ENCODE results near the gene NDUFA3.
A peak's percentile ranks its signal among the peaks of the same experiment; 100 is the strongest.

Gene NDUFA3

DNA sequence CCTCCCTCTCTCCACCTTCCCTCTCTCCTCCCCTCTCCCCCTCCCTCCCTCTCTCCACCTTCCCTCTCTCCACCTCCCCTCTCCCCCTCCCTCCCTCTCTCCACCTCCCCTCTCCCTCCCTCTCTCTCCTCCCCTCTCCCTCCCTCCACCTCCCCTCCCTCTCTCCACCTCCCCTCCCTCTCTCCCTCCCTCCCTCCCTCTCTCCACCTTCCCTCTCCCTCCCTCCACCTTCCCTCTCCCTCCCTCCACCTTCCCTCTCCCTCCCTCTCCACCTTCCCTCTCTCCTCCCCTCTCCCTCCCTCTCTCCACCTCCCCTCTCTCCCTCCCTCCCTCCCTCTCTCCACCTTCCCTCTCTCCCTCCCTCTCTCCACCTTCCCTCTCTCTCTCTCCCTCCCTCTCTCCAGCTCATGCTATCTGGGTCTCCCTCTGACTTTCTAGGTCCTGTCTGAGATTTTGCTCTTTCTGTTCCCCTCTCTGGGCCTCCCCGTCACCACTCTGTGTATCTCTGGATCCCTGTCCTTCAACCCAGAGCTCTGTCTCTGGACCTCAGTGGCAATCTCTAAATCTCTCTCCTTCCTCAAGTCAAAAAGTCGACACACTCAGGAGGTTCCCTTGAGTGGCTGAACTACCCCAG lies 31.4 kb downstream of the NDUFA3 start:
- ATAC-seq = no peak

DNA sequence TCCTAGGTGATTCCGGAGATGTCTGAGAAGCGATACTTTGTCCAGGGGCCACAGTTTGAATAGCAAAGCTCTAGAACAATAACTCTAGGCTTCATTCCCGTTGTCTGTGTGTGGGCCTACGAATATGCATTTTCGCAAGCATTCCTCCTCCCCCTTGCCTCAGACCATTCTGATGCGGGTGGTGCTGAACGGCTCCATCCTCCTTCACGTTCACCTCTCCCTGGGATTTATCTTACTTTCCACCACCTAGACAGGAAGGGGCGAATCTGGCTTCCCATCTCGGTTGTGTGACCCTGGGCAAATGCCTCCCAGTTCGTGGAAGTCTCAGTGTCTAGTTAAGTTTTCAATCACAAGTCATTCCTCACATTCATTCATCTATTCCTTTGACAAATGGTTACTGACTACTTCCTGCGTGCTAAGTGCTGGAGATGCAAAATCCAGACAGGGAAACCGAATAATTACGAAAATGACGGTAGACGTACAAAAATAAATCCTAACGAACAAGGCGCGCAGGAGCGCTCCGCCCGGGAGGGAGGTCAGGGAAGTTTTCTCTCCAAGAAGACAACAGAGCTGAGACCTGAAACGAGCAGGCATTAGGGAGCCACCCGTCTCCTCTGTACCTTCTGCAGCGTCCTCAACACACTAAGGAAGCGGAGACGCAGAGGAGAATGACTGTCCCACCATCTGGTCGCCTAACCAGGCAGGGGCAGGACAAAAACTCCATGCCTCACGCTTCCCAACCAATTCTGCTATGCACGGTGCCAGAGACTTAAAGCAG lies 33.6 kb downstream of the NDUFA3 start:
- TF ChIP-seq, protein P1, sequence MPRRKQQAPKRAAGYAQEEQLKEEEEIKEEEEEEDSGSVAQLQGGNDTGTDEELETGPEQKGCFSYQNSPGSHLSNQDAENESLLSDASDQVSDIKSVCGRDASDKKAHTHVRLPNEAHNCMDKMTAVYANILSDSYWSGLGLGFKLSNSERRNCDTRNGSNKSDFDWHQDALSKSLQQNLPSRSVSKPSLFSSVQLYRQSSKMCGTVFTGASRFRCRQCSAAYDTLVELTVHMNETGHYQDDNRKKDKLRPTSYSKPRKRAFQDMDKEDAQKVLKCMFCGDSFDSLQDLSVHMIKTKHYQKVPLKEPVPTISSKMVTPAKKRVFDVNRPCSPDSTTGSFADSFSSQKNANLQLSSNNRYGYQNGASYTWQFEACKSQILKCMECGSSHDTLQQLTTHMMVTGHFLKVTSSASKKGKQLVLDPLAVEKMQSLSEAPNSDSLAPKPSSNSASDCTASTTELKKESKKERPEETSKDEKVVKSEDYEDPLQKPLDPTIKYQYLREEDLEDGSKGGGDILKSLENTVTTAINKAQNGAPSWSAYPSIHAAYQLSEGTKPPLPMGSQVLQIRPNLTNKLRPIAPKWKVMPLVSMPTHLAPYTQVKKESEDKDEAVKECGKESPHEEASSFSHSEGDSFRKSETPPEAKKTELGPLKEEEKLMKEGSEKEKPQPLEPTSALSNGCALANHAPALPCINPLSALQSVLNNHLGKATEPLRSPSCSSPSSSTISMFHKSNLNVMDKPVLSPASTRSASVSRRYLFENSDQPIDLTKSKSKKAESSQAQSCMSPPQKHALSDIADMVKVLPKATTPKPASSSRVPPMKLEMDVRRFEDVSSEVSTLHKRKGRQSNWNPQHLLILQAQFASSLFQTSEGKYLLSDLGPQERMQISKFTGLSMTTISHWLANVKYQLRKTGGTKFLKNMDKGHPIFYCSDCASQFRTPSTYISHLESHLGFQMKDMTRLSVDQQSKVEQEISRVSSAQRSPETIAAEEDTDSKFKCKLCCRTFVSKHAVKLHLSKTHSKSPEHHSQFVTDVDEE (CRISPR knock-in tag; IDR thresholded peaks at IDR 0.05) = no peak
- TF ChIP-seq OSR1 (CRISPR knock-in tag; IDR thresholded peaks at IDR 0.05) (no peak), TOX (CRISPR knock-in tag; IDR thresholded peaks at IDR 0.05; ENCODE audit: borderline replicate concordance) (no peak), ESRRG (CRISPR knock-in tag; IDR thresholded peaks at IDR 0.05) (no peak), SNAI2 (CRISPR knock-in tag; IDR thresholded peaks at IDR 0.05) (no peak), GLIS3 (CRISPR knock-in tag; IDR thresholded peaks at IDR 0.05) (no peak), ZFP30 (CRISPR knock-in tag; IDR thresholded peaks at IDR 0.05) (no peak), CSDC2 (CRISPR knock-in tag; IDR thresholded peaks at IDR 0.05) (no peak), ISL1 (CRISPR knock-in tag; IDR thresholded peaks at IDR 0.05) (no peak), RARB (CRISPR knock-in tag; IDR thresholded peaks at IDR 0.05) (no peak), ZNF565 (CRISPR knock-in tag; conservative IDR thresholded peaks at IDR 0.05; ENCODE audit: low read depth) (no peak)
- TF ChIP-seq, protein P2, sequence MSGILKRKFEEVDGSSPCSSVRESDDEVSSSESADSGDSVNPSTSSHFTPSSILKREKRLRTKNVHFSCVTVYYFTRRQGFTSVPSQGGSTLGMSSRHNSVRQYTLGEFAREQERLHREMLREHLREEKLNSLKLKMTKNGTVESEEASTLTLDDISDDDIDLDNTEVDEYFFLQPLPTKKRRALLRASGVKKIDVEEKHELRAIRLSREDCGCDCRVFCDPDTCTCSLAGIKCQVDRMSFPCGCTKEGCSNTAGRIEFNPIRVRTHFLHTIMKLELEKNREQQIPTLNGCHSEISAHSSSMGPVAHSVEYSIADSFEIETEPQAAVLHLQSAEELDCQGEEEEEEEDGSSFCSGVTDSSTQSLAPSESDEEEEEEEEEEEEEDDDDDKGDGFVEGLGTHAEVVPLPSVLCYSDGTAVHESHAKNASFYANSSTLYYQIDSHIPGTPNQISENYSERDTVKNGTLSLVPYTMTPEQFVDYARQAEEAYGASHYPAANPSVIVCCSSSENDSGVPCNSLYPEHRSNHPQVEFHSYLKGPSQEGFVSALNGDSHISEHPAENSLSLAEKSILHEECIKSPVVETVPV (CRISPR knock-in tag; IDR thresholded peaks at IDR 0.05) = no peak
- peak; percentile 4 for ATAC-seq

More for the DNA sequence above, 31.4 kb downstream of the NDUFA3 start:
- TF ChIP-seq TOX (CRISPR knock-in tag; IDR thresholded peaks at IDR 0.05; ENCODE audit: borderline replicate concordance) (no peak), ZNF565 (CRISPR knock-in tag; conservative IDR thresholded peaks at IDR 0.05; ENCODE audit: low read depth) (no peak), ZFP3 (CRISPR knock-in tag; IDR thresholded peaks at IDR 0.05) (no peak)

DNA sequence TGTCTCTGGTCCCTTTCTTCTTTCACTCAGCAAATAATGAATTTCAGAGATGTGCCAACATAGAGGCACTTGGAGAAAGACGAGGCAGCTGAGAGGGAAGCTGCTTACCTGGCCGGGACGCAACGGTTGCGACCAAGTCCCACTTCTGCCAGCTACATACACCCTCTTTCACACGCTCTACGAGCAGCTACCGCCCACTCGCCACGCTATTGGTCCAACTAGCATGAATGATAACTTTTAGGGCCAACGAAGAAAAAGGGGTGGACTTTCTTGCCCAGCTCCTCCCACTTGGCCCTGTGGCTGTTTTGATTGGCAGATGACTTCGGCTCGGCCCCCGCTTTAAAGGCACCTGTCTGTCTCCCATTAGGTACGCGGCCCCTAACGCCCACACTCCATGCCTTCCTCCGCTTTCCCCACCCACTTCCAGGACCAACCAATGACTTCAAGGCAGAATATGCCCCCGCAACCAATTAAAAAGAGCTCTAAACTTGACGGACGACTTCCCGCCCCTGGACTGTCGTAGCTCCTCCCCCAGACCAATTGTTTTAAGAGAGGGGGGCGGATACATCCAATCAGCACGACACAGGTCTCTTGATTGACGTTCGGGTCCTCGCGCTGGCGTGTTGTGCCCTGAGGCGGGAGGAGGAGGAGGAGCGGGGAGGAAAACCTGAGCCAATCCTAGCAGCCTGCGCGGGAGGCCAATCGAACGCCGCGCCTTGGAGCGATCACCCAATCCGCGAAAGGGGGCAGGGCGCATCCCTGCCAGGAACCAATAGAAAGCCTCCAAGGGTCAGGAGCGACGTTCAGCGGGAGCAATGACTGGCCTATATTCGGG lies 34.4 kb downstream of the NDUFA3 start:
- peak; percentile 90 for ATAC-seq
- TF ChIP-seq ZNF565 (CRISPR knock-in tag; conservative IDR thresholded peaks at IDR 0.05; ENCODE audit: low read depth) = no peak
- no peak for TF ChIP-seq ARNTL (CRISPR knock-in tag; IDR thresholded peaks at IDR 0.05; ENCODE audit: borderline replicate concordance, low read depth)
- no peak for TF ChIP-seq CSDC2 (CRISPR knock-in tag; IDR thresholded peaks at IDR 0.05)
- TF ChIP-seq, protein P3, sequence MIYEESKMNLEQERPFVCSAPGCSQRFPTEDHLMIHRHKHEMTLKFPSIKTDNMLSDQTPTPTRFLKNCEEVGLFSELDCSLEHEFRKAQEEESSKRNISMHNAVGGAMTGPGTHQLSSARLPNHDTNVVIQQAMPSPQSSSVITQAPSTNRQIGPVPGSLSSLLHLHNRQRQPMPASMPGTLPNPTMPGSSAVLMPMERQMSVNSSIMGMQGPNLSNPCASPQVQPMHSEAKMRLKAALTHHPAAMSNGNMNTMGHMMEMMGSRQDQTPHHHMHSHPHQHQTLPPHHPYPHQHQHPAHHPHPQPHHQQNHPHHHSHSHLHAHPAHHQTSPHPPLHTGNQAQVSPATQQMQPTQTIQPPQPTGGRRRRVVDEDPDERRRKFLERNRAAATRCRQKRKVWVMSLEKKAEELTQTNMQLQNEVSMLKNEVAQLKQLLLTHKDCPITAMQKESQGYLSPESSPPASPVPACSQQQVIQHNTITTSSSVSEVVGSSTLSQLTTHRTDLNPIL (CRISPR knock-in tag; IDR thresholded peaks at IDR 0.05; ENCODE audit: low read depth) = no peak
- no peak for TF ChIP-seq BACH2 (CRISPR knock-in tag; IDR thresholded peaks at IDR 0.05; ENCODE audit: borderline replicate concordance)
- TF ChIP-seq, protein P1 (CRISPR knock-in tag; IDR thresholded peaks at IDR 0.05) = no peak; the same call in 1 of the 2 replicates
- TF ChIP-seq ZFP3 (CRISPR knock-in tag; IDR thresholded peaks at IDR 0.05) = no peak
- TF ChIP-seq GLIS3 (CRISPR knock-in tag; IDR thresholded peaks at IDR 0.05) = no peak
- TF ChIP-seq, protein P4, sequence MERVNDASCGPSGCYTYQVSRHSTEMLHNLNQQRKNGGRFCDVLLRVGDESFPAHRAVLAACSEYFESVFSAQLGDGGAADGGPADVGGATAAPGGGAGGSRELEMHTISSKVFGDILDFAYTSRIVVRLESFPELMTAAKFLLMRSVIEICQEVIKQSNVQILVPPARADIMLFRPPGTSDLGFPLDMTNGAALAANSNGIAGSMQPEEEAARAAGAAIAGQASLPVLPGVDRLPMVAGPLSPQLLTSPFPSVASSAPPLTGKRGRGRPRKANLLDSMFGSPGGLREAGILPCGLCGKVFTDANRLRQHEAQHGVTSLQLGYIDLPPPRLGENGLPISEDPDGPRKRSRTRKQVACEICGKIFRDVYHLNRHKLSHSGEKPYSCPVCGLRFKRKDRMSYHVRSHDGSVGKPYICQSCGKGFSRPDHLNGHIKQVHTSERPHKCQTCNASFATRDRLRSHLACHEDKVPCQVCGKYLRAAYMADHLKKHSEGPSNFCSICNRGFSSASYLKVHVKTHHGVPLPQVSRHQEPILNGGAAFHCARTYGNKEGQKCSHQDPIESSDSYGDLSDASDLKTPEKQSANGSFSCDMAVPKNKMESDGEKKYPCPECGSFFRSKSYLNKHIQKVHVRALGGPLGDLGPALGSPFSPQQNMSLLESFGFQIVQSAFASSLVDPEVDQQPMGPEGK (CRISPR knock-in tag; IDR thresholded peaks at IDR 0.05; ENCODE audit: borderline replicate concordance) = no peak
- no peak for TF ChIP-seq ZC3H10 (CRISPR knock-in tag; IDR thresholded peaks at IDR 0.05)
- TF ChIP-seq ZNF8 (CRISPR knock-in tag; IDR thresholded peaks at IDR 0.05) = no peak
- TF ChIP-seq OSR1 (CRISPR knock-in tag; IDR thresholded peaks at IDR 0.05) = no peak
- no peak for TF ChIP-seq ISL1 (CRISPR knock-in tag; IDR thresholded peaks at IDR 0.05)
- TF ChIP-seq, protein P5, sequence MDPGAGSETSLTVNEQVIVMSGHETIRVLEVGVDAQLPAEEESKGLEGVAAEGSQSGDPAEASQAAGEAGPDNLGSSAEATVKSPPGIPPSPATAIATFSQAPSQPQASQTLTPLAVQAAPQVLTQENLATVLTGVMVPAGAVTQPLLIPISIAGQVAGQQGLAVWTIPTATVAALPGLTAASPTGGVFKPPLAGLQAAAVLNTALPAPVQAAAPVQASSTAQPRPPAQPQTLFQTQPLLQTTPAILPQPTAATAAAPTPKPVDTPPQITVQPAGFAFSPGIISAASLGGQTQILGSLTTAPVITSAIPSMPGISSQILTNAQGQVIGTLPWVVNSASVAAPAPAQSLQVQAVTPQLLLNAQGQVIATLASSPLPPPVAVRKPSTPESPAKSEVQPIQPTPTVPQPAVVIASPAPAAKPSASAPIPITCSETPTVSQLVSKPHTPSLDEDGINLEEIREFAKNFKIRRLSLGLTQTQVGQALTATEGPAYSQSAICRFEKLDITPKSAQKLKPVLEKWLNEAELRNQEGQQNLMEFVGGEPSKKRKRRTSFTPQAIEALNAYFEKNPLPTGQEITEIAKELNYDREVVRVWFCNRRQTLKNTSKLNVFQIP (CRISPR knock-in tag; IDR thresholded peaks at IDR 0.05; ENCODE audit: borderline replicate concordance, low read depth) = no peak
- no peak for TF ChIP-seq PPARA (CRISPR knock-in tag; IDR thresholded peaks at IDR 0.05; ENCODE audit: borderline replicate concordance)
- TF ChIP-seq RARB (CRISPR knock-in tag; IDR thresholded peaks at IDR 0.05) = no peak

Measured in SK-N-SH treated with all-trans-retinoic acid at 6 μM for 48 hours (cell line).